B cell (primary cell): Measurements from ENCODE around the gene EIF3L. TPM values are rescaled to one million over a fixed set of nuclear protein-coding genes. Genes with fewer than 3 reads are reported as not detected.

Source experiments
- ATAC-seq: fragments of 200-7000 bp; cut with Tn5 transposase; one replicate; pipeline ENCODE4 v1.10.0; 2021; ENCODE audit warnings: low read depth, mild to moderate bottlenecking, moderate number of reproducible peaks, moderate library complexity
- CTCF ChIA-PET: fragments of 350-600 bp; sonication (Branson Sonifier 250); formaldehyde crosslinking; loops from one replicate; lab custom pipeline; 2021; ENCODE audit warnings: antibody characterized with exemption, inconsistent platforms; lab: Charles Lee
- POLR2A ChIA-PET: fragments of 350-600 bp; sonication (Branson Sonifier 250); formaldehyde crosslinking; loops from one replicate; lab custom pipeline; 2021; ENCODE audit warnings: antibody characterized with exemption; lab: Charles Lee
- DNase-seq: peaks from one replicate; pipeline ENCODE4 v3.0.0; 2013
- H2AFZ ChIP-seq: 2 replicates; pipeline ENCODE4 v1.6.1; 2012; ENCODE audit warnings: mild to moderate bottlenecking, low read depth, low read length; ENCODE audit not compliant: insufficient read depth, poor library complexity, severe bottlenecking
- H3K27ac ChIP-seq, 2 donors: 1 replicate in 1 of 2; 2 replicates in 1 of 2; pipeline ENCODE4 v1.5.1; 2012 to 2013; ENCODE audit warnings: low read length in 2 of 2, mild to moderate bottlenecking in 2 of 2, moderate library complexity in 1 of 2
- H3K27me3 ChIP-seq, 4 experiments: fragments of 200-600 bp in 1 of 4; sonication (generic) in 1 of 4; replicated peaks in 1 of 4; 1 replicate in 2 of 4; 2 replicates in 2 of 4; pipeline versions ENCODE4 v1.6.1 to v1.7.0; 2013 to 2016; ENCODE audit warnings: low read length in 3 of 4, mild to moderate bottlenecking in 2 of 4, mixed read lengths in 1 of 4, moderate library complexity in 1 of 4; ENCODE audit not compliant: insufficient read depth in 4 of 4, control insufficient read depth in 3 of 4; ENCODE audit errors: control extremely low read depth in 1 of 4
- H3K36me3 ChIP-seq, 2 experiments: replicated peaks in 1 of 2; 1 replicate in 1 of 2; 2 replicates in 1 of 2; pipeline versions ENCODE4 v1.6.1 to v1.7.1; 2013; ENCODE audit warnings: low read length in 1 of 2; ENCODE audit not compliant: insufficient read depth in 2 of 2, control insufficient read depth in 1 of 2; ENCODE audit errors: control extremely low read depth in 1 of 2, extremely low read depth in 1 of 2
- H3K4me1 ChIP-seq, 2 donors: fragments of 200-600 bp in 1 of 2; sonication (generic) in 1 of 2; 1 replicate in 1 of 2; 2 replicates in 1 of 2; pipeline versions ENCODE4 v1.5.1 to v1.6.1; 2013 to 2017; ENCODE audit warnings: low read length in 2 of 2; ENCODE audit not compliant: control insufficient read depth in 2 of 2, insufficient read depth in 2 of 2
- H3K4me2 ChIP-seq: replicated peaks from 2 replicates; pipeline ENCODE3; 2012; ENCODE audit warnings: mild to moderate bottlenecking, low read depth, low read length; ENCODE audit not compliant: poor library complexity, severe bottlenecking
- H3K4me3 ChIP-seq, 5 experiments: fragments of 200-600 bp in 1 of 5; sonication (generic) in 1 of 5; 1 replicate in 3 of 5; 2 replicates in 2 of 5; pipeline versions ENCODE4 v1.5.1 to v1.7.0; 2011 to 2016; ENCODE audit warnings: low read length in 4 of 5, mild to moderate bottlenecking in 4 of 5, low read depth in 2 of 5, control low read depth in 1 of 5, moderate library complexity in 1 of 5; ENCODE audit not compliant: insufficient read depth in 1 of 5; ENCODE audit errors: control extremely low read depth in 1 of 5, extremely low read depth in 1 of 5
- H3K79me2 ChIP-seq: fragments of 200-600 bp; sonication (generic); one replicate; pipeline ENCODE4 v1.6.0; 2016; ENCODE audit warnings: low read length; ENCODE audit not compliant: control insufficient read depth, insufficient read depth
- H3K9ac ChIP-seq: fragments of 200-600 bp; sonication (generic); 2 replicates; pipeline ENCODE4 v1.6.1; 2017; ENCODE audit warnings: mild to moderate bottlenecking, low read length, moderate library complexity
- H3K9me3 ChIP-seq, 3 donors: one replicate each; pipeline versions ENCODE4 v1.6.1 to v1.7.1; 2013; ENCODE audit warnings: low read length in 2 of 3; ENCODE audit not compliant: control insufficient read depth in 2 of 3, insufficient read depth in 1 of 3; ENCODE audit errors: control extremely low read depth in 1 of 3
- H4K20me1 ChIP-seq: 2 replicates; pipeline ENCODE4 v1.6.0; 2012; ENCODE audit warnings: mild to moderate bottlenecking, low read length; ENCODE audit not compliant: insufficient read depth, control insufficient read depth, poor library complexity, severe bottlenecking
- H3K27ac Mint-ChIP-seq: one replicate; pipeline ENCODE4 v1.8.0; 2021; ENCODE audit warnings: mixed read lengths
- H3K27me3 Mint-ChIP-seq: one replicate; pipeline ENCODE4 v1.8.0; 2021; ENCODE audit warnings: mixed read lengths
- H3K4me1 Mint-ChIP-seq: one replicate; pipeline ENCODE4 v1.8.0; 2021; ENCODE audit warnings: mixed read lengths
- H3K4me3 Mint-ChIP-seq: one replicate; pipeline ENCODE4 v1.8.0; 2021; ENCODE audit warnings: mixed read lengths
- H3K9me3 Mint-ChIP-seq: one replicate; pipeline ENCODE4 v1.8.0; 2022; ENCODE audit warnings: mixed read lengths; ENCODE audit not compliant: insufficient read depth
- CTCF ChIP-seq: fragments of 200-600 bp; IDR thresholded peaks from one replicate; pipeline ENCODE4 v1.8.0; 2022; ENCODE audit warnings: antibody characterized with exemption, mild to moderate bottlenecking
- EZH2 ChIP-seq: IDR thresholded peaks from 2 replicates; pipeline ENCODE4 v1.6.1; 2012; ENCODE audit warnings: borderline replicate concordance, low read depth, mild to moderate bottlenecking, moderate library complexity, low read length; ENCODE audit not compliant: insufficient read depth, poor library complexity, severe bottlenecking
- WGBS: methylation state at CpG from one replicate; pipeline ENCODE4 v1.1.5; 2013; ENCODE audit warnings: missing lambda C conversion rate; ENCODE audit not compliant: insufficient coverage; 5-methylcytosine and 5-hydroxymethylcytosine counted together
- intact Hi-C: fragments of 100-400 bp; cut with micrococcal nuclease; formaldehyde crosslinking; loops from one replicate; pipeline ENCODE4 v1.10.0; 2022
- polyA plus RNA-seq: library from polyadenylated mRNA; depleted of rRNA; stranded (reverse); fragments of >200 nt; gene quantifications from 2 replicates; pipeline ENCODE4 v1.2.3, GENCODE V29; 2012
- total RNA-seq, 2 donors: library from RNA; stranded (reverse); fragments of 120-200 nt in 1 of 2; gene quantifications; 1 replicate in 1 of 2; 2 replicates in 1 of 2; pipeline versions ENCODE4 v1.2.3 to v1.2.4, GENCODE V29; 2013 to 2022

Gene EIF3L
- total and polyA plus RNA-seq, 2 donors (not counting 1 experiment from before 2014, with no cell fraction given): 430 to 560 TPM

- H4K20me1 ChIP-seq: peaks cover 5% of the 10 kb centered on the region
- Mint-ChIP-seq H3K4me3 (peak overlapping the region; percentile 51), H3K4me1 (peaks cover 37% of the 10 kb centered on the region), H3K27ac (no peak overlapping the region), H3K27me3 (peaks cover 56% of the 10 kb centered on the region), H3K9me3 (no peaks in the 10 kb centered on the region)
- no peak for DNase-seq
- no peaks in the 10 kb centered on the region for H3K79me2 ChIP-seq
- WGBS: 6% methylated on average over 26 of the region's 29 CpGs
- no peaks in the 10 kb centered on the region for H3K36me3 ChIP-seq
- TF ChIP-seq EZH2 (no peak), CTCF (no peak)
- POLR2A ChIA-PET: interaction anchor here (0.6 kb wide), 1 partner anchor 13 kb away, joined by 4 read pairs; no protein-coding TSS in a partner anchor
- CTCF ChIA-PET: interaction anchor here (0.7 kb wide), 1 partner anchor 13 kb away, joined by 3 read pairs; no protein-coding TSS in a partner anchor
- peak overlapping the region; percentile 89 for H3K4me2 ChIP-seq
- H3K4me1 ChIP-seq: peaks cover 59 to 68% of the 10 kb centered on the region in 2 donors
- peaks cover 0 to 83% (median 52%) of the 10 kb centered on the region in 4 experiments for H3K27me3 ChIP-seq
- no peak overlapping the region for H3K9ac ChIP-seq
- H3K9me3 ChIP-seq: peaks cover 0 to 39% (median 0%) of the 10 kb centered on the region in 3 donors
- peak overlapping the region in 4 of 5 experiments; percentile 11 to 57 (median 17) for H3K4me3 ChIP-seq
- H3K27ac ChIP-seq: no peak overlapping the region
- intact Hi-C loops: no loop called here
- H2AFZ ChIP-seq: peak overlapping the region; percentile 79
- ATAC-seq: no peak
Measured at GRCh38 chr22:37804352-37804880, 44.8 kb upstream of the EIF3L start.
